HFF-Myc (cell line): ENCODE measurements around the gene MAP3K5.

Experiments
- DNase-seq: peaks from one replicate; pipeline ENCODE4 v3.0.0-alpha.2; 2011; ENCODE audit warnings: low read depth; ENCODE audit errors: extremely low read depth
- H3K4me3 ChIP-seq: replicated peaks from 2 replicates; pipeline ENCODE4 v1.5.1; 2011; ENCODE audit warnings: low read depth, mild to moderate bottlenecking, control low read depth, low read length
- TF ChIP-seq, protein P1 (sequence below): IDR thresholded peaks from 2 replicates; pipeline ENCODE4 v1.5.1; 2012; ENCODE audit warnings: mild to moderate bottlenecking, low read depth, low read length, control low read depth; ENCODE audit errors: missing control alignments

Gene MAP3K5

GRCh38 chr6:136706430-136706829, 85.8 kb downstream of the MAP3K5 start:
- TF ChIP-seq, protein P1, sequence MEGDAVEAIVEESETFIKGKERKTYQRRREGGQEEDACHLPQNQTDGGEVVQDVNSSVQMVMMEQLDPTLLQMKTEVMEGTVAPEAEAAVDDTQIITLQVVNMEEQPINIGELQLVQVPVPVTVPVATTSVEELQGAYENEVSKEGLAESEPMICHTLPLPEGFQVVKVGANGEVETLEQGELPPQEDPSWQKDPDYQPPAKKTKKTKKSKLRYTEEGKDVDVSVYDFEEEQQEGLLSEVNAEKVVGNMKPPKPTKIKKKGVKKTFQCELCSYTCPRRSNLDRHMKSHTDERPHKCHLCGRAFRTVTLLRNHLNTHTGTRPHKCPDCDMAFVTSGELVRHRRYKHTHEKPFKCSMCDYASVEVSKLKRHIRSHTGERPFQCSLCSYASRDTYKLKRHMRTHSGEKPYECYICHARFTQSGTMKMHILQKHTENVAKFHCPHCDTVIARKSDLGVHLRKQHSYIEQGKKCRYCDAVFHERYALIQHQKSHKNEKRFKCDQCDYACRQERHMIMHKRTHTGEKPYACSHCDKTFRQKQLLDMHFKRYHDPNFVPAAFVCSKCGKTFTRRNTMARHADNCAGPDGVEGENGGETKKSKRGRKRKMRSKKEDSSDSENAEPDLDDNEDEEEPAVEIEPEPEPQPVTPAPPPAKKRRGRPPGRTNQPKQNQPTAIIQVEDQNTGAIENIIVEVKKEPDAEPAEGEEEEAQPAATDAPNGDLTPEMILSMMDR: no peak
- DNase-seq: no peak
- no peak overlapping the region for H3K4me3 ChIP-seq

DNA sequence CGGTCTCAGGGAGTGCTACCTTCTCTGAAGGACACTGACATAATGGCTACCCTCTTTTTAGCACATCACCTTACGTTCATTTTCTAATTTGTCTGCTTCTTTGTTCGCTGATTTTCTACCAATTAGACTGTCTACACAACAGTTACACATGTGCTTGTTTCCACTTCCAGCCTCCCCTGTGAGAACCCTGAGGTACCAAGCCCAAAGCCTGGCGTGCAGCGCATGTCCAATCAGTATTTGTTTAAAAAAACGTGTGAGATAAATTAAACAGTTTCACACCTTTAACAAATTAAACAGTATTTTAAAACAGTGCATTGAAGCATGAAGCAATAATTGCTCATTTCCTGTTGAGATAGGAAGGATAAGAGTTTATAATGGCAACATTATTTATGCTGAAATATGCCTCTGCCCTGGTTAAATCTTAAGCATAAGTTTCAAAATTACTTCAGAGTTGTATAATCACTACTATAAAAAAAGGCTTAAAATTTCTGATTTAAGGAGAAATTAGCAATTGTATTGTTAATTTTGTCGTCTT, 88.9 kb downstream of the MAP3K5 start:
- no peak for DNase-seq
- H3K4me3 ChIP-seq: no peak overlapping the region

GRCh38 chr6:136701045-136701444, 91.2 kb downstream of the MAP3K5 start:
- TF ChIP-seq, protein P1: no peak
- H3K4me3 ChIP-seq: no peak overlapping the region
- no peak for DNase-seq

More for the DNA sequence above, 88.9 kb downstream of the MAP3K5 start:
- TF ChIP-seq, protein P1: no peak

DNA sequence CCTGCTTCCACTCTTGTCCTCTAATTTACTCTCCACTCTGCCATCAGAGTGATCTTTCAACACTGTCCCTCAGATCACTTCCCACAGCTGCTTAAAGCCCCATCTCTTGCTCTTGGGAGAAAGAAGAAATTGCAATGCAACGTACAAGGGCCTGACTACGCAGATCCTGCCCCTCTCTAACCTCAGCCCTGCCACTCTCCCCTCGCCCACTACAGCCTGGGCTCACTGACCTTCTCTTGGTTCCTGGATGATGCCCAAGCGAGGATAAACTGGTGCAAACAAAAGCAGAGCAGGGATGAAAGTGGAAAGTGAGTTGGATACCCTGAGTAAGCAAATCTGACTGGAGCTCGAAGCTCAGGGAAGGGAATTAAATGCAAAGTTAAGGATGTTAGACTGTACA, 92.9 kb downstream of the MAP3K5 start:
- TF ChIP-seq, protein P1: no peak
- no peak overlapping the region for H3K4me3 ChIP-seq
- DNase-seq: no peak

- TF ChIP-seq, protein P1: no peak
- DNase-seq: no peak
- H3K4me3 ChIP-seq: no peak overlapping the region
These were observed 95.4 kb downstream of the MAP3K5 start for GRCh38 chr6:136696783-136697364.

DNA sequence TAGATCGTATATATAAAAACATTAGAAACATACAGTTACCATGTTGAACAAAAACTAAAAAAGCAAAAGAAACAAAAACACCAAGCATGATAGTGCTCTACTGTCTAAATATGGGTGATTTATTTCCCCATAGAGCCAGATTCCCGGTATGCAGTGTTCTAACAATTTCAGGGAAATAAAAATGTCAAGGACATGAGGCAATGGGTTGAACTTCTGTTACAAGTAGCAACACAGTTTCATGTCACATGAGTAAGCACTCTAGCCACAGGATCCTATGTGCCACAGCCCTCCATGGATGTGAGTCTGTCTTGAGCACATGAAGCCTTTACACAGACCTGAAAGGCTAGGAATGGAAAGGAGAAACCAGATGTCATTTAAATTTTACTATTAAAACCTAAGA, 96.0 kb downstream of the MAP3K5 start:
- no peak for DNase-seq
- TF ChIP-seq, protein P1: no peak
- no peak overlapping the region for H3K4me3 ChIP-seq

DNA sequence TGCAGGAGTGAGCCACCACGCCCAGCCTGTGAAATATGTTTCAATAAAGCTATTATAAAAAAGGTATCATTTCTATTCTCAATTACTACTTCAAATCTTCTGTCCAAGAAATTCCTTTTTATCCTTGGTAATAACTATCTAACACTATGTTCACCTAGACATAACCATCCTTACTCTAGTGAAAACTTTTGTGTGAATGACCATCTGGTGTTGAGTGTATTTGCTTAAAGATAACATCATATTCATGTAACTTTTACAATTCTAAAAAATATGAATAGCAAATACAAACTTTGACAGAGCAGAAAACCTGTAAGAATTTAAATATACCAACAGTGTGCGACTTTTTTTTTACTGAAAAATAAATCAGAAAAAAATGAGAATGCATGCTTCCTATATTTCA, 96.9 kb downstream of the MAP3K5 start:
- no peak for DNase-seq
- TF ChIP-seq, protein P1: no peak
- H3K4me3 ChIP-seq: no peak overlapping the region
